Osteoblast (primary cell): ENCODE measurements around the gene RNASE13. TPM values are rescaled to one million over a fixed set of nuclear protein-coding genes. Genes with fewer than 3 reads are reported as not detected.

Experiments
- DNase-seq: peaks from one replicate; pipeline ENCODE4 v3.0.0; 2011; ENCODE audit warnings: low spot score, mixed read lengths; ENCODE audit not compliant: insufficient read length; ENCODE audit errors: missing footprints
- H2AFZ ChIP-seq: 2 replicates; pipeline ENCODE4 v1.6.0; 2011; ENCODE audit warnings: mild to moderate bottlenecking, low read length
- H3K27ac ChIP-seq: 2 replicates; pipeline ENCODE4 v1.5.1; 2011; ENCODE audit warnings: mild to moderate bottlenecking, low read depth, low read length, moderate library complexity
- H3K27me3 ChIP-seq: 2 replicates; pipeline ENCODE4 v1.6.0; 2012; ENCODE audit warnings: mild to moderate bottlenecking, control low read depth, inconsistent platforms, low read length, moderate library complexity; ENCODE audit not compliant: insufficient read depth
- H3K36me3 ChIP-seq: 2 replicates; pipeline ENCODE4 v1.5.1; 2011; ENCODE audit warnings: mild to moderate bottlenecking, low read length, control low read depth, moderate library complexity; ENCODE audit not compliant: insufficient read depth
- H3K4me1 ChIP-seq: 2 replicates; pipeline ENCODE4 v1.5.1; 2011; ENCODE audit warnings: mild to moderate bottlenecking, low read length, control low read depth, moderate library complexity; ENCODE audit not compliant: insufficient read depth
- H3K4me2 ChIP-seq: 2 replicates; pipeline ENCODE4 v1.6.0; 2011; ENCODE audit warnings: mild to moderate bottlenecking, low read length; ENCODE audit not compliant: insufficient read depth
- H3K4me3 ChIP-seq: fragments of 200-600 bp; sonication (generic); 3 replicates; pipeline ENCODE4 v1.5.1; 2012; ENCODE audit warnings: mild to moderate bottlenecking, low read length, inconsistent platforms; ENCODE audit not compliant: insufficient read depth
- H3K79me2 ChIP-seq: 2 replicates; pipeline ENCODE4 v1.6.0; 2012; ENCODE audit warnings: mild to moderate bottlenecking, low read length, control low read depth, inconsistent platforms; ENCODE audit not compliant: insufficient read depth
- H3K9me3 ChIP-seq: 2 replicates; pipeline ENCODE4 v1.5.1; 2011; ENCODE audit warnings: low read depth, low read length, control low read depth
- H4K20me1 ChIP-seq: 2 replicates; pipeline ENCODE4 v1.6.0; 2012; ENCODE audit warnings: mild to moderate bottlenecking, low read length, control low read depth; ENCODE audit not compliant: insufficient read depth
- total RNA-seq: library from RNA; depleted of rRNA; stranded (reverse); fragments of >200 nt; gene quantifications from 2 replicates; pipeline ENCODE4 v1.2.3, GENCODE V29; 2012
- TF ChIP-seq, protein P1 (sequence below): IDR thresholded peaks from 2 replicates; pipeline ENCODE4 v1.5.1; 2011; ENCODE audit warnings: mild to moderate bottlenecking, low read depth, low read length, moderate library complexity; ENCODE audit errors: extremely low read depth

RNASE13 gene
- total RNA-seq, 1 donor = not detected

- H3K36me3 ChIP-seq = no peaks in the 10 kb centered on the region
- H2AFZ ChIP-seq = no peak overlapping the region
- H3K27me3 ChIP-seq = no peaks in the 10 kb centered on the region
- TF ChIP-seq, protein P1, sequence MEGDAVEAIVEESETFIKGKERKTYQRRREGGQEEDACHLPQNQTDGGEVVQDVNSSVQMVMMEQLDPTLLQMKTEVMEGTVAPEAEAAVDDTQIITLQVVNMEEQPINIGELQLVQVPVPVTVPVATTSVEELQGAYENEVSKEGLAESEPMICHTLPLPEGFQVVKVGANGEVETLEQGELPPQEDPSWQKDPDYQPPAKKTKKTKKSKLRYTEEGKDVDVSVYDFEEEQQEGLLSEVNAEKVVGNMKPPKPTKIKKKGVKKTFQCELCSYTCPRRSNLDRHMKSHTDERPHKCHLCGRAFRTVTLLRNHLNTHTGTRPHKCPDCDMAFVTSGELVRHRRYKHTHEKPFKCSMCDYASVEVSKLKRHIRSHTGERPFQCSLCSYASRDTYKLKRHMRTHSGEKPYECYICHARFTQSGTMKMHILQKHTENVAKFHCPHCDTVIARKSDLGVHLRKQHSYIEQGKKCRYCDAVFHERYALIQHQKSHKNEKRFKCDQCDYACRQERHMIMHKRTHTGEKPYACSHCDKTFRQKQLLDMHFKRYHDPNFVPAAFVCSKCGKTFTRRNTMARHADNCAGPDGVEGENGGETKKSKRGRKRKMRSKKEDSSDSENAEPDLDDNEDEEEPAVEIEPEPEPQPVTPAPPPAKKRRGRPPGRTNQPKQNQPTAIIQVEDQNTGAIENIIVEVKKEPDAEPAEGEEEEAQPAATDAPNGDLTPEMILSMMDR = no peak
- no peaks in the 10 kb centered on the region for H4K20me1 ChIP-seq
- H3K79me2 ChIP-seq = no peaks in the 10 kb centered on the region
- H3K27ac ChIP-seq = no peak overlapping the region
- no peak overlapping the region for H3K4me3 ChIP-seq
- no peaks in the 10 kb centered on the region for H3K9me3 ChIP-seq
- DNase-seq = no peak
- H3K4me1 ChIP-seq = peaks cover 17% of the 10 kb centered on the region
- H3K4me2 ChIP-seq = no peak overlapping the region
Measured at GRCh38 chr14:21050597-21050996, 16.0 kb upstream of the RNASE13 start.

DNA sequence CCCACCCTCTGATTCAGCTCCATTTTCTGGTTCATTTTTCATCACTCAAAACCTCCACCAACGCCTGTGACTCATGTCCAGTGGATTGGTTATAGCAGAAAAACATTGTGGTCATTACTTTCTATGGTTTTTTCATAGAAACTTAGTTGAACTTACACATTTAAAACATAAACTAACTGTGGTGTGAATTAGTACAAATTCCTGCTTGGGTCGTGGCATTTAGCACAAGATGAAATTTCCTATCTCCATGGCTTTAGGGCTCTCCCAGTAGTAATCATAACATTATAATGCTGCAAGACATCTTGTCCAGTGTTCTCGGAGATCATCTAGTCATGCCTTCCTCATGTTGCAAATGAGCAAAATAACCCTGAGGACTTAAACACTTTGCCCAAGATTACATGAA lies 14.7 kb upstream of the RNASE13 start:
- peak; percentile 36 for DNase-seq
- TF ChIP-seq, protein P1 = no peak
- H3K4me2 ChIP-seq = peak overlapping the region; percentile 76
- peaks cover 7% of the 10 kb centered on the region for H3K27me3 ChIP-seq
- H3K27ac ChIP-seq = no peak overlapping the region
- peak overlapping the region; percentile 52 for H3K4me3 ChIP-seq
- no peaks in the 10 kb centered on the region for H3K9me3 ChIP-seq
- peaks cover 17% of the 10 kb centered on the region for H3K4me1 ChIP-seq
- no peaks in the 10 kb centered on the region for H3K36me3 ChIP-seq
- peak overlapping the region; percentile 67 for H2AFZ ChIP-seq
- H3K79me2 ChIP-seq = no peaks in the 10 kb centered on the region
- H4K20me1 ChIP-seq = no peaks in the 10 kb centered on the region

DNA sequence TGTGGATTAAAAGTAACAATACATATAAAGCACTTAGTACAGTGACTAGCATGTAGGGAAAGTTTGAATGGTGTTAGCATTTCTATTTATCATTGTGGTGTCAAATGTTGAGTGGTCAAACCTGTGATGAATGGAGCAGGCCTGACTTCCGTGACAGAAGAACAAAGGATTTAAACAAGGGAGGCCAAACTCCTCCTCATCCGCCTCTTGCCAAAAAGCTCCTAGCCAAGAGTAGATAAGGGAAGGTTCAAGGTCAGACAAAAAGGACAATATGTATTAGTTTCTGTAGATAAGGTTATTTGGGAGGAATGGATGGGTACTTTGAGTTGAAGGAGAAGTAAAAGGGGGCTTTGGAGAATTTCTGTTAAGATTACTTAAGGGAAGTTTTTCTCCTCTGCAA lies 14.0 kb upstream of the RNASE13 start:
- H3K4me3 ChIP-seq = no peak overlapping the region
- no peaks in the 10 kb centered on the region for H3K79me2 ChIP-seq
- no peak overlapping the region for H3K27ac ChIP-seq
- TF ChIP-seq, protein P1 = no peak
- H3K27me3 ChIP-seq = peaks cover 11% of the 10 kb centered on the region
- no peaks in the 10 kb centered on the region for H3K36me3 ChIP-seq
- DNase-seq = no peak
- no peak overlapping the region for H3K4me2 ChIP-seq
- H3K9me3 ChIP-seq = no peaks in the 10 kb centered on the region
- H3K4me1 ChIP-seq = peaks cover 17% of the 10 kb centered on the region
- H4K20me1 ChIP-seq = no peaks in the 10 kb centered on the region
- no peak overlapping the region for H2AFZ ChIP-seq

DNA sequence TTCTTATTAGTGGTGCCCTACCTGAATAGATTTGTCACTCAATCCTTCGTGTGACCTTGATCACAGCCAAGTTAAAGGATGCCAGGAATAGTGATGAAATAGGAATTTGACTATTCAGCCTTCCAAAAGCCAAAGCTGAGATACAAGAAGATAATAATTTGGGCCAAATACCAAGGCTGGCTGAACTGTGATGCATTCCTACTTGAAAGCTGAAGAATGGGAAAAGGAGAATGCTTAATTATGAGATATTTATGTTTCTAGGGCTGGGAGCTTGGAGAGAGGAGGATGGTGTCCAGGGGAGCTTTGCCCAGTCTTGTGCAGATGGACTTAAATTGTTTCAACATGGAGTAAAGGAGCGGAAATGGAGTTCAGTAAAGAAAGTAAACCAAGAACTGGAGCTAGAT lies 12.8 kb upstream of the RNASE13 start:
- Histone ChIP-seq H3K36me3 (no peaks in the 10 kb centered on the region), H3K27ac (no peak overlapping the region), H2AFZ (peak overlapping the region; percentile 37), H3K4me1 (peaks cover 17% of the 10 kb centered on the region), H3K4me3 (no peak overlapping the region), H4K20me1 (no peaks in the 10 kb centered on the region), H3K9me3 (no peaks in the 10 kb centered on the region), H3K27me3 (peaks cover 11% of the 10 kb centered on the region), H3K79me2 (no peaks in the 10 kb centered on the region), H3K4me2 (no peak overlapping the region)
- DNase-seq = no peak
- TF ChIP-seq, protein P1 = no peak
